K562 (cell line): ENCODE measurements around the gene SIKE1. TPM values are rescaled to one million over a fixed set of nuclear protein-coding genes. Genes with fewer than 3 reads are reported as not detected.

Experiments
- ATAC-seq: fragments of 200-7000 bp; cut with Tn5 transposase; 3 replicates; pipeline ENCODE4 v1.9.1; 2020; ENCODE audit warnings: moderate library complexity
- BruUV-seq: library from RNA; stranded (reverse); fragments of 400-500 nt; replicated peaks from 2 replicates; lab custom pipeline; 2021; lab: Mats Ljungman, UMichigan
- CTCF ChIA-PET: fragments of 300-600 bp; formaldehyde crosslinking; extraction: SDS; loops from one replicate; lab custom pipeline; 2021; ENCODE audit warnings: low intra/inter-chr PET ratio; lab: Yijun Ruan, JAX
- POLR2A ChIA-PET: fragments of 300-600, 350-650 bp; sonication (Branson Sonifier 250); formaldehyde crosslinking; extraction: SDS; loops from one replicate; lab custom pipeline; 2021; ENCODE audit warnings: antibody characterized with exemption, inconsistent platforms; lab: Yijun Ruan, JAX
- DNase-seq, 4 experiments: peaks; one replicate each; pipeline versions ENCODE4 v3.0.0 to v3.0.0-alpha.2; 2011 to 2018; ENCODE audit warnings: low spot score in 3 of 4, mixed read lengths in 3 of 4; ENCODE audit errors: extremely low read depth in 1 of 4
- FAIRE-seq: peaks from 2 replicates; lab custom pipeline; 2011; peaks lifted over from hg19 to GRCh38; lab: Jason Lieb, UNC
- H2AFZ ChIP-seq: 2 replicates; pipeline ENCODE4 v1.6.0; 2011; ENCODE audit warnings: low read depth, low read length, control low read depth, inconsistent platforms
- H3K27ac ChIP-seq: fragments of 200-600 bp; 3 replicates; pipeline ENCODE4 v1.8.0; 2011; ENCODE audit warnings: low read depth, mild to moderate bottlenecking, control low read depth, inconsistent platforms, low read length, moderate library complexity, mixed read lengths; ENCODE audit errors: extremely low read depth
- H3K27me3 ChIP-seq, 2 experiments: fragments of 300-600 bp in 1 of 2; 2 replicates in 1 of 2; 3 replicates in 1 of 2; pipeline versions ENCODE4 v1.6.0 to v1.8.0; 2011; ENCODE audit warnings: inconsistent platforms in 2 of 2, low read length in 2 of 2, mild to moderate bottlenecking in 1 of 2, mixed read lengths in 1 of 2, moderate library complexity in 1 of 2; ENCODE audit not compliant: control insufficient read depth in 2 of 2, insufficient read depth in 2 of 2
- H3K36me3 ChIP-seq: fragments of 300-600 bp; 3 replicates; pipeline ENCODE4 v1.8.0; 2011; ENCODE audit warnings: mild to moderate bottlenecking, low read length, inconsistent platforms; ENCODE audit not compliant: control insufficient read depth, insufficient read depth
- H3K4me1 ChIP-seq, 2 experiments: fragments of 200-600 bp in 1 of 2; replicated peaks in 1 of 2; 2 replicates in 1 of 2; 3 replicates in 1 of 2; pipeline versions ENCODE4 v1.5.1 to v1.8.0; 2011; ENCODE audit warnings: inconsistent platforms in 2 of 2, low read length in 2 of 2, mild to moderate bottlenecking in 1 of 2, mixed read lengths in 1 of 2, moderate library complexity in 1 of 2; ENCODE audit not compliant: control insufficient read depth in 2 of 2, insufficient read depth in 2 of 2
- H3K4me2 ChIP-seq: 2 replicates; pipeline ENCODE4 v1.6.1; 2011; ENCODE audit warnings: low read length, control low read depth, inconsistent platforms, mixed read lengths; ENCODE audit not compliant: insufficient read depth
- H3K4me3 ChIP-seq: fragments of 200-600 bp; sonication (generic), shearing (Covaris generic); 2 replicates; pipeline ENCODE4 v1.5.1; 2016; ENCODE audit warnings: control low read depth, inconsistent platforms
- H3K79me2 ChIP-seq: fragments of 200-600 bp; 3 replicates; pipeline ENCODE4 v1.8.0; 2011; ENCODE audit warnings: low read length, inconsistent platforms; ENCODE audit not compliant: control insufficient read depth, insufficient read depth
- H3K9ac ChIP-seq, 2 experiments: 2 replicates each; pipeline versions ENCODE4 v1.6.0 to v1.6.1; 2011; ENCODE audit warnings: low read depth in 2 of 2, low read length in 2 of 2, control low read depth in 1 of 2, inconsistent platforms in 1 of 2, mild to moderate bottlenecking in 1 of 2, mixed read lengths in 1 of 2; ENCODE audit not compliant: insufficient read depth in 1 of 2
- H3K9me1 ChIP-seq: one replicate; pipeline ENCODE4 v1.6.0; 2011; ENCODE audit warnings: inconsistent platforms, mild to moderate bottlenecking, low read length, moderate library complexity; ENCODE audit not compliant: control insufficient read depth, insufficient read depth
- H3K9me3 ChIP-seq: replicated peaks from 2 replicates; pipeline ENCODE4 v1.5.1; 2011; ENCODE audit warnings: low read depth, low read length, inconsistent platforms; ENCODE audit not compliant: control insufficient read depth, insufficient read depth
- H4K20me1 ChIP-seq: replicated peaks from 2 replicates; pipeline ENCODE4 v1.6.1; 2011; ENCODE audit warnings: low read length, inconsistent platforms, mixed read lengths; ENCODE audit not compliant: control insufficient read depth, insufficient read depth
- ADNP ChIP-seq: fragments of 200-800 bp; sonication (Bioruptor generic); IDR thresholded peaks from 2 replicates; pipeline ENCODE4 v1.6.1; 2016; ENCODE audit warnings: missing genetic modification characterization, missing compliant biosample characterization
- CTBP1 ChIP-seq: fragments of 450-650 bp; IDR thresholded peaks from 2 replicates; pipeline ENCODE4 v1.6.1; 2016; ENCODE audit warnings: borderline replicate concordance
- DMBX1 ChIP-seq: fragments of 250-450 bp; sonication (Bioruptor Pico); IDR thresholded peaks from 2 replicates; pipeline ENCODE4 v1.8.0; 2022; ENCODE audit warnings: inconsistent platforms, mild to moderate bottlenecking, moderate library complexity, borderline replicate concordance
- E2F3 ChIP-seq: fragments of 250-450 bp; sonication (Bioruptor Pico); IDR thresholded peaks from 2 replicates; pipeline ENCODE4 v1.4.0; 2020; ENCODE audit warnings: mild to moderate bottlenecking
- EHMT2 ChIP-seq: fragments of 450-650 bp; IDR thresholded peaks from 2 replicates; pipeline ENCODE4 v1.6.1; 2018; ENCODE audit warnings: antibody characterized with exemption
- ESRRA ChIP-seq: fragments of 450-650 bp; IDR thresholded peaks from 2 replicates; pipeline ENCODE4 v1.6.1; 2014; ENCODE audit warnings: low read depth, mild to moderate bottlenecking, moderate library complexity, borderline replicate concordance
- FOXA3 ChIP-seq, 2 experiments: fragments of 450-650 bp in 1 of 2; sonication (generic) in 1 of 2; formaldehyde crosslinking; IDR thresholded peaks in 1 of 2; conservative IDR thresholded peaks in 1 of 2; 2 replicates each; pipeline versions ENCODE4 v1.4.0 to v1.8.0; 2020 to 2022; ENCODE audit warnings: mild to moderate bottlenecking in 2 of 2, missing genetic modification reagents in 1 of 2
- KDM5B ChIP-seq: fragments of 200-600 bp; sonication (generic); IDR thresholded peaks from 2 replicates; pipeline ENCODE4 v1.6.1; 2012; ENCODE audit warnings: low read depth, mild to moderate bottlenecking, moderate library complexity, low read length, control low read depth, inconsistent platforms; ENCODE audit not compliant: insufficient replicate concordance
- NEUROD1 ChIP-seq: fragments of 150-350 bp; IDR thresholded peaks from 2 replicates; pipeline ENCODE4 v1.6.1; 2014; ENCODE audit warnings: borderline replicate concordance, low read length, low read depth; ENCODE audit not compliant: partially characterized antibody
- PHF20 ChIP-seq: fragments of 450-650 bp; IDR thresholded peaks from 2 replicates; pipeline ENCODE4 v1.6.1; 2018; ENCODE audit not compliant: partially characterized antibody
- SRF ChIP-seq, 2 experiments: fragments of 250-450, 450-650 bp in 1 of 2; sonication (Bioruptor Pico) in 1 of 2; sonication (generic) in 1 of 2; formaldehyde crosslinking; IDR thresholded peaks; 2 replicates each; pipeline versions ENCODE4 v1.5.0 to v1.5.1; 2020 to 2022; ENCODE audit warnings: mild to moderate bottlenecking in 1 of 2, missing genetic modification reagents in 1 of 2
- XRCC3 ChIP-seq: fragments of 450-650 bp; IDR thresholded peaks from 2 replicates; pipeline ENCODE4 v1.6.1; 2017; ENCODE audit warnings: mild to moderate bottlenecking, moderate library complexity
- ZBTB8A ChIP-seq: fragments of 450-650 bp; IDR thresholded peaks from 2 replicates; pipeline ENCODE4 v1.6.1; 2018; ENCODE audit warnings: mild to moderate bottlenecking, moderate library complexity; ENCODE audit not compliant: partially characterized antibody
- in situ Hi-C: fragments of 300-500 bp; cut with MboI; formaldehyde crosslinking; loops from 4 replicates; pipeline ENCODE4 v1.15.0; 2018; ENCODE audit warnings: inconsistent platforms, mixed read lengths
- intact Hi-C: fragments of 100-400 bp; cut with micrococcal nuclease; formaldehyde crosslinking; loops from 2 replicates; pipeline ENCODE4 v1.14.2; 2022
- polyA plus RNA-seq, 8 experiments: library from polyadenylated mRNA; depleted of rRNA in 4 of 8; stranded (reverse) in 5 of 8; unstranded in 3 of 8; fragments of >200 nt; fragmentation: Nextera tagmentation in 2 of 8; fragmentation: Illumina TruSeq in 1 of 8; extraction: Ambion mirVana in 2 of 8; extraction: Trizol in 1 of 8; gene quantifications; 2 replicates each; pipeline versions ENCODE4 v1.2.1 to v1.2.3, GENCODE V29; 2011 to 2014; ENCODE audit warnings: inconsistent platforms in 1 of 8, missing spikeins in 1 of 8
- total RNA-seq, 7 experiments: library from RNA; depleted of rRNA in 6 of 7; stranded (reverse); fragments of >200 nt in 6 of 7; fragmentation: Illumina TruSeq in 2 of 7; extraction: Trizol in 2 of 7; gene quantifications; 2 replicates each; pipeline versions ENCODE4 v1.2.1 to v1.2.3, GENCODE V29; 2011 to 2021; ENCODE audit warnings: low replicate concordance in 1 of 7
- TF ChIP-seq, protein P1 (sequence below): fragments of 450-650 bp; IDR thresholded peaks from 2 replicates; pipeline ENCODE4 v1.6.1; 2016; ENCODE audit warnings: mild to moderate bottlenecking
- TF ChIP-seq, protein P2 (sequence below): fragments of 250-450 bp; sonication (Bioruptor Pico); IDR thresholded peaks from 2 replicates; pipeline ENCODE4 v1.4.0; 2020

SIKE1 gene
- total and polyA plus RNA-seq, 9 of the 15 experiments (the other 6 are each of a cell fraction or from before 2014, with no cell fraction given) = 21.8 to 144 (median 76.3) TPM

DNA sequence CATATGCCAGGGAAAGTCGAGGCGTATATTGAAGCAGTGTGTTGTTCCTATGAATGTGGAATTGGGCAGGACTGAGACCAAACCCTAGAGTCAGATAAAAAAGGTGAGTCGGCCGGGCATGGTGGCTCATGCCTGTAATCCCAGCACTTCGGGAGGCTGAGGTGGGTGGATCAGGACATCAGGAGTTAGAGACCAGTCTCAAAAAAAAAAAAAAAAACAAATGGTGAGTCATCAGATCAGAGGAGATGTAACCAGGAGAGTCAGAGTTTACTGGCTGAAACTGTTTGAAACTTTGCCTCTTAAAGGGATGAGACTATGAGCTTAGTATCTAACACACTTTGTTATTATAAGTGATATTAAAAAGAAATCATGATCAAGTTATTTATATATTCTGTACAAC, 47.8 kb upstream of the SIKE1 start (continued):
- TF ChIP-seq, protein P1, sequence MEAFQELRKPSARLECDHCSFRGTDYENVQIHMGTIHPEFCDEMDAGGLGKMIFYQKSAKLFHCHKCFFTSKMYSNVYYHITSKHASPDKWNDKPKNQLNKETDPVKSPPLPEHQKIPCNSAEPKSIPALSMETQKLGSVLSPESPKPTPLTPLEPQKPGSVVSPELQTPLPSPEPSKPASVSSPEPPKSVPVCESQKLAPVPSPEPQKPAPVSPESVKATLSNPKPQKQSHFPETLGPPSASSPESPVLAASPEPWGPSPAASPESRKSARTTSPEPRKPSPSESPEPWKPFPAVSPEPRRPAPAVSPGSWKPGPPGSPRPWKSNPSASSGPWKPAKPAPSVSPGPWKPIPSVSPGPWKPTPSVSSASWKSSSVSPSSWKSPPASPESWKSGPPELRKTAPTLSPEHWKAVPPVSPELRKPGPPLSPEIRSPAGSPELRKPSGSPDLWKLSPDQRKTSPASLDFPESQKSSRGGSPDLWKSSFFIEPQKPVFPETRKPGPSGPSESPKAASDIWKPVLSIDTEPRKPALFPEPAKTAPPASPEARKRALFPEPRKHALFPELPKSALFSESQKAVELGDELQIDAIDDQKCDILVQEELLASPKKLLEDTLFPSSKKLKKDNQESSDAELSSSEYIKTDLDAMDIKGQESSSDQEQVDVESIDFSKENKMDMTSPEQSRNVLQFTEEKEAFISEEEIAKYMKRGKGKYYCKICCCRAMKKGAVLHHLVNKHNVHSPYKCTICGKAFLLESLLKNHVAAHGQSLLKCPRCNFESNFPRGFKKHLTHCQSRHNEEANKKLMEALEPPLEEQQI = no peak
- TF ChIP-seq EHMT2 = no peak

DNA sequence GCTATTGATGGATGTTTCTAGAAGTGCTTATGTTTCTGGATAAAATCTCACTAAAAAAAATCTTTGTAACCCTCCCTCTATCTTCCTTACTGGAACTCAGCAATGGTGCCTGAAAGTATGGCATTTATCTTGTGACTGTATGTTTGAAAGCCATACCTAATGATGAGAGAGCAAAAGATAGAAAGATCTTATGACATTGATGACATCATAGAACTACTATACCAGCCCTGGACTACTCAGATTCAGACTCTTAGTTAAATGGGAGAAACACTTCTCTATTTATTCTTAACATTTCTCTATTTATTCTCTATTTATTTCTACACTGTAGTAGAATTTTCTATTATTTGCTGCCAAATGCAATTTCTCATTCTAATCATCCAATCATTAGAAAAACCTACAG, 41.5 kb upstream of the SIKE1 start:
- Histone ChIP-seq H3K4me3 (no peak overlapping the region), H3K9me3 (no peaks in the 10 kb centered on the region), H3K9me1 (no peaks in the 10 kb centered on the region), H4K20me1 (no peaks in the 10 kb centered on the region), H3K79me2 (no peaks in the 10 kb centered on the region), H3K4me1 (no peaks in the 10 kb centered on the region), H3K27me3 (no peaks in the 10 kb centered on the region), H3K9ac (no peak overlapping the region), H3K36me3 (no peaks in the 10 kb centered on the region), H3K27ac (no peak overlapping the region), H3K4me2 (no peak overlapping the region), H2AFZ (no peak overlapping the region)
- ATAC-seq (no peak), DNase-seq (no peak), FAIRE-seq (no peak)
- ChIA-PET POLR2A (no interaction called here), CTCF (no interaction called here)
- TF ChIP-seq CTBP1 (no peak), XRCC3 (no peak), FOXA3 (CRISPR knock-in tag; conservative IDR thresholded peaks at IDR 0.05 in 1 of 2, IDR thresholded peaks at IDR 0.05 in 1 of 2) (no peak), ESRRA (no peak), SRF (CRISPR knock-in tag; IDR thresholded peaks at IDR 0.05) (no peak), E2F3 (CRISPR knock-in tag) (no peak), PHF20 (no peak), DMBX1 (CRISPR knock-in tag) (no peak), ZBTB8A (no peak), NEUROD1 (no peak), KDM5B (no peak), ADNP (tag) (no peak)
- TF ChIP-seq, protein P2, sequence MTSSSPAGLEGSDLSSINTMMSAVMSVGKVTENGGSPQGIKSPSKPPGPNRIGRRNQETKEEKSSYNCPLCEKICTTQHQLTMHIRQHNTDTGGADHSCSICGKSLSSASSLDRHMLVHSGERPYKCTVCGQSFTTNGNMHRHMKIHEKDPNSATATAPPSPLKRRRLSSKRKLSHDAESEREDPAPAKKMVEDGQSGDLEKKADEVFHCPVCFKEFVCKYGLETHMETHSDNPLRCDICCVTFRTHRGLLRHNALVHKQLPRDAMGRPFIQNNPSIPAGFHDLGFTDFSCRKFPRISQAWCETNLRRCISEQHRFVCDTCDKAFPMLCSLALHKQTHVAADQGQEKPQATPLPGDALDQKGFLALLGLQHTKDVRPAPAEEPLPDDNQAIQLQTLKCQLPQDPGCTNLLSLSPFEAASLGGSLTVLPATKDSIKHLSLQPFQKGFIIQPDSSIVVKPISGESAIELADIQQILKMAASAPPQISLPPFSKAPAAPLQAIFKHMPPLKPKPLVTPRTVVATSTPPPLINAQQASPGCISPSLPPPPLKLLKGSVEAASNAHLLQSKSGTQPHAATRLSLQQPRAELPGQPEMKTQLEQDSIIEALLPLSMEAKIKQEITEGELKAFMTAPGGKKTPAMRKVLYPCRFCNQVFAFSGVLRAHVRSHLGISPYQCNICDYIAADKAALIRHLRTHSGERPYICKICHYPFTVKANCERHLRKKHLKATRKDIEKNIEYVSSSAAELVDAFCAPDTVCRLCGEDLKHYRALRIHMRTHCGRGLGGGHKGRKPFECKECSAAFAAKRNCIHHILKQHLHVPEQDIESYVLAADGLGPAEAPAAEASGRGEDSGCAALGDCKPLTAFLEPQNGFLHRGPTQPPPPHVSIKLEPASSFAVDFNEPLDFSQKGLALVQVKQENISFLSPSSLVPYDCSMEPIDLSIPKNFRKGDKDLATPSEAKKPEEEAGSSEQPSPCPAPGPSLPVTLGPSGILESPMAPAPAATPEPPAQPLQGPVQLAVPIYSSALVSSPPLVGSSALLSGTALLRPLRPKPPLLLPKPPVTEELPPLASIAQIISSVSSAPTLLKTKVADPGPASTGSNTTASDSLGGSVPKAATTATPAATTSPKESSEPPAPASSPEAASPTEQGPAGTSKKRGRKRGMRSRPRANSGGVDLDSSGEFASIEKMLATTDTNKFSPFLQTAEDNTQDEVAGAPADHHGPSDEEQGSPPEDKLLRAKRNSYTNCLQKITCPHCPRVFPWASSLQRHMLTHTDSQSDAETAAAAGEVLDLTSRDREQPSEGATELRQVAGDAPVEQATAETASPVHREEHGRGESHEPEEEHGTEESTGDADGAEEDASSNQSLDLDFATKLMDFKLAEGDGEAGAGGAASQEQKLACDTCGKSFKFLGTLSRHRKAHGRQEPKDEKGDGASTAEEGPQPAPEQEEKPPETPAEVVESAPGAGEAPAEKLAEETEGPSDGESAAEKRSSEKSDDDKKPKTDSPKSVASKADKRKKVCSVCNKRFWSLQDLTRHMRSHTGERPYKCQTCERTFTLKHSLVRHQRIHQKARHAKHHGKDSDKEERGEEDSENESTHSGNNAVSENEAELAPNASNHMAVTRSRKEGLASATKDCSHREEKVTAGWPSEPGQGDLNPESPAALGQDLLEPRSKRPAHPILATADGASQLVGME (CRISPR knock-in tag) = no peak
- BruUV-seq = no TSS peak
- in situ Hi-C loops (no loop called here), intact Hi-C loops (no loop called here)
